Measurements from ENCODE around the gene C11orf65.

The C11orf65 gene

GRCh38 chr11:108370990-108371389 is 96.3 kb downstream of the C11orf65 start:
- no peak for DNase-seq (ENCODE audit: low read depth in 4 of 4, low spot score in 1 of 4)

DNA sequence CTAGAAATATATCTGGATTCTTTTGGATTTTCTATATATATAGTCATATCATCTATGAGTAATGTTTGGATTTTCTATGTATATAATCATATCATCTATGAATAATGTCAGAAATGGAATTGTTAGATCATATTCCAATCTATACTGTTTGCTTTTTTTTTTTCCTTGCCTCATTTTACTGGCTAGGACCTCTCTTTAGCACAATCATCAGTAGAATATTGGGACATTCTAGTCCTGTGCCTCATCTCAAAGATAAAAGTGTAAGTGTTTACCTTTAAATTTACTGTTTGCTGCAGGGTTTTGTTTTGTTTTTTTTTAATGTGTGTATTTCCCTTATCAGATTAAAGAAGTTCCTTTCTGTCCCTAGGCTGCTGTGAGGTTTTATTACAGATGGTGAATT is 97.0 kb downstream of the C11orf65 start:
- no peak for DNase-seq (ENCODE audit: low read depth in 4 of 4, low spot score in 1 of 4)

DNA sequence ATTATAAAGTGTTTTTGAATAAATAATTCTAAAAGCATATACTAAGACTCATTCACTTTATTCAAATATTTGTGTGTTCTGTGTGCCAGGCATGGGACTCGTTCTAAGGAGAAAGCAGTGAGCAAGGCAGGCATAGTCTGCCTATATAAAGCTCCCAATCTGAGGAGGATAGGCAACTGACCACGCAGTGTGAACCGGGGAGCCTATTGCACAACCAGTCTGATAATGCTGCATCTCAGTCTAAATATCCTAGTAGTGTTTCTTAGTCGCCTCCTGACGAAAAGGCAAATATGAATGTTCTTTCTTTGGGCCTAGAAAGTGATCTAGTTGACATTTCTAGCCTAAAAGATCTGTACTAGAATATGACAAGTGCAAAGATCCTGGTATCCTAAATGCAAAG is 98.3 kb downstream of the C11orf65 start:
- DNase-seq (ENCODE audit: low read depth in 4 of 4, low spot score in 1 of 4), result no peak

GRCh38 chr11:108368134-108368533 is 99.2 kb downstream of the C11orf65 start:
- DNase-seq (ENCODE audit: low read depth in 4 of 4, low spot score in 1 of 4), result no peak

- no peak for DNase-seq (ENCODE audit: low read depth in 4 of 4, low spot score in 1 of 4)
Measured at GRCh38 chr11:108364159-108364558, 103.2 kb downstream of the C11orf65 start.

DNA sequence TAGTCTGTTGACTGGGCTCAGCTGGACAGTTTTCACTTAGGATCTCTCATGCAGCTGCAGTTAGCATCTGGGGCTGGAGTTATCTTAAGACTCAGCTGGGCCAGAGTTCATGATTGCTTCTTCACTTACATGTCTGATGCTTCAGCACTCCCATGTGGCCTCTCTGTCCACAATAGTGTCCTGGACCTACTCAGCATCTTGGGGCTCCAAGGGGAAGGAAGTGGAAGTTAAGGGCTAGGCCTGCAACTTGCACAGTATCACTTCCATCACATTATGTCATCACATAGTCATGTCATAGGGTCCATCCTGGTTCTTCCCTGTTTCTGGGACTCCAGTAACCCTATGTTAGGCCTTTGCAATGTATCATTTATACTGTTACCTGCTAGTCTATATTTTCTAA is 115.9 kb downstream of the C11orf65 start:
- DNase-seq (ENCODE audit: low read depth in 4 of 4, low spot score in 1 of 4), result no peak

GRCh38 chr11:108346451-108346850 is 120.9 kb downstream of the C11orf65 start:
- no peak for DNase-seq (ENCODE audit: low read depth in 4 of 4, low spot score in 1 of 4)

- no peak for DNase-seq (ENCODE audit: low read depth in 4 of 4, low spot score in 1 of 4)
Measured at GRCh38 chr11:108345767-108346166, 121.6 kb downstream of the C11orf65 start.

GRCh38 chr11:108343714-108344113 is 123.6 kb downstream of the C11orf65 start:
- DNase-seq (ENCODE audit: low read depth in 4 of 4, low spot score in 1 of 4), result no peak

GRCh38 chr11:108341654-108342053 is 125.7 kb downstream of the C11orf65 start:
- DNase-seq (ENCODE audit: low read depth in 4 of 4, low spot score in 1 of 4), result no peak

- no peak for DNase-seq (ENCODE audit: low read depth in 4 of 4, low spot score in 1 of 4)
Measured at GRCh38 chr11:108340973-108341372, 126.4 kb downstream of the C11orf65 start.

GRCh38 chr11:108338750-108339149 is 128.6 kb downstream of the C11orf65 start:
- no peak for DNase-seq (ENCODE audit: low read depth in 4 of 4, low spot score in 1 of 4)

DNA sequence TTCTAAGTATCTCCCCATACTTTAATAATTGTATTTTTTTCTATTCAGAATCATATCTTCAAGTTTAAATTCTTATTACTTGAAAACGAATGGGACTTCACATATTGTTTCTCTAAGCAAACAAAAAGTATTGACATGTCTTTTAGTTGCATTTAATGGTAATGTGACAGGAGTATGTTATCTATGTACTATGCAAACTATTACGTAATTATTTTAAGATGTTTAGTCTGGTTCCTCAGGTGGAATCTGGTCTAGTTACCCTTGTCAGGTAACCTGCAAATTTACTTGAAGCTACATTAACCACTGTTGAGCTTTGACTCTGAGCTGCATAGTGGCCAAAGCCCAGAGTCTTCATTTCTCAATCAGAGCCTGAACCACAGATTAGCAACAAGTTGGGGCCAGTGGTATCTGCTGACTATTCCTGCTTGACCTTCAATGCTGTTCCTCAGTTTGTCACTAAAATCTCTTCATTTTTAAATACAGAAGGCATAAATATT is 133.9 kb downstream of the C11orf65 start:
- DNase-seq (ENCODE audit: low read depth in 4 of 4, low spot score in 1 of 4), result no peak

All from stimulated activated CD4-positive, alpha-beta T cell treated with anti-CD3 and anti-CD28 coated beads, Interleukin-1b, Interleukin-23, amount 100 ng/mL, for 24 hours (primary cell).